ENCODE data around the gene CCDC195.

DNA sequence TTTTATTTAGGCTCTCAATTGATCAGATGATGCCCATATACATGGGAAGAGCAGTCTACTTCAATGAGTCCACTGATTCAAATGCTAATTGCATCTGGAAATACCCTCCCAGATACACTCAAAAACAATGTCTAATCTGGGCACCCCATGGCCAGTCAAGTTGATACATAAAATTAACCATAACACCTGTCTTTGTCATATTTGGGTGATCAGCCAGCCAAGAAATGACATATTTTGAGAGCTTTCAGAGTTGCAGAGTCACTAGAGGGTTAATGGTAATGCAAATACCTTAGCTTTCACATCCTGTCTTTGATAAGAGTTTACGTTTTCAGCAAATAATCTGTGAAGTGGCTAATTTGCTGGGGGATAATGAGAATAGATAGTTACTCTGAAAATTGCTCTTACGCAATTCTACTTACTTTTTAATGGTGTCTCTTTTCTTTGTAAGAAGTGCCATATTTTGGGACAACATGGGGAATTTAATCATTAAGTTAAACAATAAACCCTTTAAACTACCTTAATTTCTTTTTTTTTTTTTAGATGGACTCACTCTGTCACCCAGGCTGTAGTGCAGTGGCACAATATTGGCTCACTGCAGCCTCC lies 49.1 kb downstream of the CCDC195 start:
- TF ChIP-seq POLR2AphosphoS5 (IDR thresholded peaks at IDR 0.05) (no peak), CTCF (IDR thresholded peaks at IDR 0.05) (no peak), POLR2A (IDR thresholded peaks at IDR 0.05) (no peak)

Data from suprapubic skin (tissue), 4 donors.